H1 (cell line): ENCODE data around the gene SLFN14. TPM values are rescaled to one million over a fixed set of nuclear protein-coding genes. Genes with fewer than 3 reads are reported as not detected.

Source experiments
- CTCF ChIA-PET: fragments of 300-600 bp; sonication (Branson Sonifier 250); formaldehyde crosslinking; loops from one replicate; lab custom pipeline; 2021; ENCODE audit not compliant: partially characterized antibody; lab: Charles Lee
- POLR2A ChIA-PET: fragments of 300-600 bp; sonication (Branson Sonifier 250); formaldehyde crosslinking; loops from one replicate; lab custom pipeline; 2021; ENCODE audit warnings: inconsistent platforms; ENCODE audit not compliant: partially characterized antibody; lab: Charles Lee
- DNase-seq, 2 experiments: peaks; one replicate each; pipeline versions ENCODE4 v3.0.0 to v3.0.0-alpha.2; 2010 to 2022; ENCODE audit warnings: low spot score in 2 of 2, low read depth in 1 of 2, mixed read lengths in 1 of 2
- FAIRE-seq: peaks from 2 replicates; lab custom pipeline; 2011; peaks lifted over from hg19 to GRCh38; lab: Jason Lieb, UNC
- H2AFZ ChIP-seq: 2 replicates; pipeline ENCODE4 v1.8.1; 2012; ENCODE audit warnings: low read length, inconsistent platforms
- H2AK5ac ChIP-seq: 2 replicates; pipeline ENCODE4 v1.6.1; 2013; ENCODE audit warnings: low read depth, low read length
- H2BK120ac ChIP-seq: replicated peaks from 2 replicates; pipeline ENCODE3; 2013; ENCODE audit warnings: low read depth, low read length, inconsistent platforms
- H2BK12ac ChIP-seq: 2 replicates; pipeline ENCODE4 v1.6.1; 2013; ENCODE audit warnings: low read depth, low read length
- H2BK15ac ChIP-seq: 2 replicates; pipeline ENCODE4 v1.6.1; 2013; ENCODE audit warnings: low read length
- H2BK20ac ChIP-seq: 2 replicates; pipeline ENCODE4 v1.6.1; 2013; ENCODE audit warnings: low read length
- H2BK5ac ChIP-seq: 2 replicates; pipeline ENCODE4 v1.6.1; 2013; ENCODE audit warnings: low read depth, low read length
- H3K14ac ChIP-seq: 2 replicates; pipeline ENCODE4 v1.6.1; 2013; ENCODE audit warnings: inconsistent platforms; ENCODE audit not compliant: insufficient read length
- H3K18ac ChIP-seq: 2 replicates; pipeline ENCODE4 v1.6.1; 2013; ENCODE audit warnings: low read length; ENCODE audit errors: extremely low read depth
- H3K23ac ChIP-seq: 2 replicates; pipeline ENCODE4 v1.6.1; 2013; ENCODE audit warnings: inconsistent platforms; ENCODE audit not compliant: insufficient read length
- H3K23me2 ChIP-seq: 2 replicates; pipeline ENCODE4 v1.6.1; 2013; ENCODE audit warnings: low read depth, low read length
- H3K27ac ChIP-seq: 2 replicates; pipeline ENCODE4 v1.6.1; 2011; ENCODE audit warnings: low read depth, low read length, inconsistent platforms
- H3K27me3 ChIP-seq, 4 experiments: replicated peaks in 1 of 4; 1 replicate in 1 of 4; 2 replicates in 3 of 4; pipeline versions ENCODE4 v1.6.1 to v1.8.1; 2011 to 2013; ENCODE audit warnings: low read length in 3 of 4, mild to moderate bottlenecking in 3 of 4, inconsistent platforms in 2 of 4, mixed read lengths in 2 of 4, moderate library complexity in 1 of 4; ENCODE audit not compliant: control insufficient read depth in 3 of 4, insufficient read depth in 3 of 4; ENCODE audit errors: extremely low read depth in 1 of 4
- H3K36me3 ChIP-seq, 4 experiments: 2 replicates each; pipeline versions ENCODE4 v1.6.1 to v1.8.1; 2011 to 2013; ENCODE audit warnings: mild to moderate bottlenecking in 4 of 4, low read length in 3 of 4, moderate library complexity in 2 of 4, control low read depth in 1 of 4, inconsistent platforms in 1 of 4; ENCODE audit not compliant: insufficient read depth in 4 of 4, control insufficient read depth in 2 of 4
- H3K4ac ChIP-seq: replicated peaks from 2 replicates; pipeline ENCODE3; 2013; ENCODE audit warnings: low read length, low read depth, mixed read lengths, inconsistent platforms; ENCODE audit not compliant: insufficient read length
- H3K4me1 ChIP-seq, 4 experiments: replicated peaks in 1 of 4; 1 replicate in 1 of 4; 2 replicates in 3 of 4; pipeline versions ENCODE4 v1.6.1 to v1.8.1; 2011 to 2013; ENCODE audit warnings: low read length in 3 of 4, inconsistent platforms in 2 of 4, mixed read lengths in 1 of 4; ENCODE audit not compliant: insufficient read depth in 4 of 4, control insufficient read depth in 3 of 4
- H3K4me2 ChIP-seq, 2 experiments: 2 replicates each; pipeline versions ENCODE4 v1.6.1 to v1.8.1; 2011 to 2013; ENCODE audit warnings: low read depth in 2 of 2, low read length in 2 of 2, control low read depth in 1 of 2, inconsistent platforms in 1 of 2, mild to moderate bottlenecking in 1 of 2; ENCODE audit not compliant: insufficient read depth in 1 of 2
- H3K4me3 ChIP-seq, 4 experiments: fragments of 200-600, 300-600 bp in 1 of 4; sonication (generic), shearing (Covaris generic), sonication (Bioruptor Twin) in 1 of 4; 2 replicates each; pipeline versions ENCODE4 v1.5.1 to v1.8.1; 2011 to 2016; ENCODE audit warnings: low read length in 4 of 4, low read depth in 3 of 4, control low read depth in 2 of 4, inconsistent platforms in 2 of 4, mild to moderate bottlenecking in 2 of 4, mixed read lengths in 1 of 4, moderate library complexity in 1 of 4; ENCODE audit not compliant: insufficient read depth in 2 of 4; ENCODE audit errors: extremely low read depth in 1 of 4
- H3K56ac ChIP-seq: replicated peaks from 2 replicates; pipeline ENCODE3; 2013; ENCODE audit warnings: low read depth, mild to moderate bottlenecking, mixed read lengths, low read length, inconsistent platforms; ENCODE audit not compliant: insufficient read length
- H3K79me1 ChIP-seq: 2 replicates; pipeline ENCODE4 v1.6.1; 2013; ENCODE audit warnings: low read depth, low read length, control low read depth
- H3K79me2 ChIP-seq, 2 experiments: 2 replicates each; pipeline versions ENCODE4 v1.6.1 to v1.8.1; 2012 to 2013; ENCODE audit warnings: low read length in 2 of 2, mild to moderate bottlenecking in 2 of 2, inconsistent platforms in 1 of 2; ENCODE audit not compliant: insufficient read depth in 2 of 2, control insufficient read depth in 1 of 2
- H3K9ac ChIP-seq, 4 experiments: replicated peaks in 1 of 4; 1 replicate in 1 of 4; 2 replicates in 3 of 4; pipeline versions ENCODE4 v1.6.1 to v1.8.1; 2011 to 2013; ENCODE audit warnings: low read depth in 3 of 4, low read length in 3 of 4, control low read depth in 2 of 4, mild to moderate bottlenecking in 2 of 4, moderate library complexity in 2 of 4, inconsistent platforms in 1 of 4; ENCODE audit errors: extremely low read depth in 1 of 4
- H3K9me3 ChIP-seq, 2 experiments: 2 replicates each; pipeline versions ENCODE4 v1.6.1 to v1.8.1; 2012 to 2013; ENCODE audit warnings: mild to moderate bottlenecking in 2 of 2, moderate library complexity in 2 of 2, control low read depth in 1 of 2, inconsistent platforms in 1 of 2, low read depth in 1 of 2, low read length in 1 of 2, mixed read lengths in 1 of 2; ENCODE audit not compliant: insufficient read depth in 2 of 2
- H4K20me1 ChIP-seq, 2 experiments: replicated peaks in 1 of 2; 2 replicates each; pipeline versions ENCODE3 to v1.8.1; 2011 to 2013; ENCODE audit warnings: inconsistent platforms in 2 of 2, low read length in 2 of 2, mild to moderate bottlenecking in 1 of 2; ENCODE audit not compliant: insufficient read depth in 2 of 2, control insufficient read depth in 1 of 2
- H4K5ac ChIP-seq: 2 replicates; pipeline ENCODE4 v1.6.1; 2013; ENCODE audit warnings: low read length, low read depth, mixed read lengths, inconsistent platforms; ENCODE audit not compliant: insufficient read length
- H4K8ac ChIP-seq: 2 replicates; pipeline ENCODE4 v1.8.0; 2013; ENCODE audit warnings: mild to moderate bottlenecking, moderate library complexity, low read length, inconsistent platforms; ENCODE audit not compliant: insufficient read depth; ENCODE audit errors: extremely low read depth
- H4K91ac ChIP-seq: replicated peaks from 2 replicates; pipeline ENCODE3; 2013; ENCODE audit warnings: low read length, mixed read lengths, inconsistent platforms; ENCODE audit not compliant: insufficient read length
- ATF2 ChIP-seq: IDR thresholded peaks from 2 replicates; pipeline ENCODE4 v1.6.1; 2012; ENCODE audit warnings: low read length, inconsistent platforms
- JUN ChIP-seq: IDR thresholded peaks from 2 replicates; pipeline ENCODE4 v1.6.1; 2011; ENCODE audit warnings: low read depth, mild to moderate bottlenecking, improper control_type of control experiment, low read length
- RAD21 ChIP-seq, 2 experiments: IDR thresholded peaks in 1 of 2; conservative IDR thresholded peaks in 1 of 2; 2 replicates each; pipeline ENCODE4 v1.6.1; 2011; ENCODE audit warnings: low read depth in 2 of 2, low read length in 2 of 2, improper control_type of control experiment in 1 of 2, inconsistent platforms in 1 of 2, mild to moderate bottlenecking in 1 of 2, moderate library complexity in 1 of 2
- whole genome bisulfite sequencing, 2 experiments: shearing (Covaris generic) in 1 of 2; methylation state at CpG; one replicate each; pipeline versions ENCODE4 v1.1.6 to v1.1.7; 2013 to 2015; ENCODE audit warnings: low lambda C conversion rate in 2 of 2, mixed read lengths in 2 of 2, inconsistent platforms in 1 of 2, low coverage in 1 of 2, missing lambda C conversion rate in 1 of 2; ENCODE audit not compliant: insufficient replicate concordance in 2 of 2, insufficient coverage in 1 of 2, insufficient read length in 1 of 2; ENCODE audit errors: extremely low coverage in 1 of 2, missing lambda C conversion rate in 1 of 2; 5-methylcytosine and 5-hydroxymethylcytosine counted together
- polyA plus RNA-seq, 7 experiments: library from polyadenylated mRNA; depleted of rRNA in 3 of 7; stranded (reverse) in 5 of 7; unstranded in 2 of 7; fragments of >200 nt in 5 of 7; fragments of 200-250 nt in 2 of 7; gene quantifications; 1 replicate in 5 of 7; 2 replicates in 1 of 7; 4 replicates in 1 of 7; pipeline versions ENCODE4 v1.2.1 to v1.2.3, GENCODE V29; 2011 to 2013; ENCODE audit warnings: missing spikeins in 2 of 7, mixed read lengths in 2 of 7
- total RNA-seq: library from RNA; stranded (reverse); fragmentation: NEBNext Ultra II Directional; extraction: Animal tissue kit (Norgen Biotek cat#: 25700); gene quantifications from 2 replicates; pipeline ENCODE4 v1.2.1, GENCODE V29; 2021
- TF ChIP-seq, protein P1 (sequence below): IDR thresholded peaks from 2 replicates; pipeline ENCODE4 v1.6.1; 2012; ENCODE audit warnings: inconsistent platforms

The SLFN14 gene
- total and polyA plus RNA-seq, 2 of the 8 experiments (the other 6 are each of a cell fraction or from before 2014, with no cell fraction given): 0.03 TPM; not detected in 1

DNA sequence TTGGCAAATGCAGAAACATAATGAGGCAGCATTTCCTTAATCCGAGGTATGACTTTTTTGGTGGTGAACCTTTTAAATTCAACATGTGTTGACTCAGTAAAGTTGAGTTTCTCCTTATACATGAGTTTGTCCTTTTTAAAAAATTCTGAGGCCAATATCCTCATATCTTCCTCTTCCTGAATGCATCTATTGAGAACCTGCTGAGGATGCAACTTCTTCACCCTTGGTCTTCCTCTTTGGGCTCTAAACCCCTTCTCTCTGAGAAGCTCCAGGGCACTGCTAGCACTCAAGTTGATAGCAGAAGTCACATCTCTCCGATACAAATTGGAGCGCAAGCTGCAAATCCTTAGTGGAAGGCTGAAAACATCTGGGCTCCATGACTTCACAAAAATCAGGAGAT lies 3.3 kb downstream of the SLFN14 start:
- Histone ChIP-seq H3K18ac (no peak overlapping the region), H3K79me2 (no peaks in the 10 kb centered on the region), H3K36me3 (no peaks in the 10 kb centered on the region), H2BK20ac (no peak overlapping the region), H2BK5ac (no peak overlapping the region), H3K9ac (no peak overlapping the region), H2AK5ac (no peak overlapping the region), H4K8ac (no peak overlapping the region), H3K79me1 (no peaks in the 10 kb centered on the region), H4K20me1 (no peaks in the 10 kb centered on the region), H3K27ac (no peak overlapping the region), H3K4me3 (no peak overlapping the region), H3K4me2 (no peak overlapping the region), H3K23me2 (no peaks in the 10 kb centered on the region), H3K4me1 (no peaks in the 10 kb centered on the region), H3K9me3 (no peaks in the 10 kb centered on the region), H3K27me3 (no peaks in the 10 kb centered on the region), H2BK120ac (no peak overlapping the region), H3K4ac (no peak overlapping the region), H2BK12ac (no peak overlapping the region), H4K91ac (no peak overlapping the region), H4K5ac (no peak overlapping the region), H2AFZ (no peak overlapping the region), H2BK15ac (no peak overlapping the region), H3K23ac (no peak overlapping the region), H3K56ac (no peak overlapping the region), H3K14ac (no peak overlapping the region)
- ChIA-PET CTCF (interaction anchor here (0.9 to 1.2 kb wide), 2 partner anchors 38 to 40 kb away, joined by 3 read pairs; no protein-coding TSS in a partner anchor), POLR2A (no interaction called here)
- TF ChIP-seq, protein P1, sequence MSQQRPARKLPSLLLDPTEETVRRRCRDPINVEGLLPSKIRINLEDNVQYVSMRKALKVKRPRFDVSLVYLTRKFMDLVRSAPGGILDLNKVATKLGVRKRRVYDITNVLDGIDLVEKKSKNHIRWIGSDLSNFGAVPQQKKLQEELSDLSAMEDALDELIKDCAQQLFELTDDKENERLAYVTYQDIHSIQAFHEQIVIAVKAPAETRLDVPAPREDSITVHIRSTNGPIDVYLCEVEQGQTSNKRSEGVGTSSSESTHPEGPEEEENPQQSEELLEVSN: no peak
- TF ChIP-seq JUN (no peak), RAD21 (IDR thresholded peaks at IDR 0.05 in 1 of 2, conservative IDR thresholded peaks at IDR 0.05 in 1 of 2; ENCODE audit: low read depth in 2 of 2, low read length in 2 of 2) (no peak), ATF2 (no peak)
- DNase-seq (no peak), FAIRE-seq (no peak)
- WGBS, 2 experiments: 93% methylated on average over 3 of the region's 3 CpGs; no CpG with 5 or more reads in 1 of the 2 experiments
